HG02623 (cell line): ENCODE results near the gene IL17RB.

Experiments used
- ATAC-seq: cut with Tn5 transposase; IDR thresholded peaks from one replicate; pipeline ENCODE4 v1.9.1; 2021; ENCODE audit warnings: moderate library complexity; ENCODE audit not compliant: unreplicated experiment

The IL17RB gene

DNA sequence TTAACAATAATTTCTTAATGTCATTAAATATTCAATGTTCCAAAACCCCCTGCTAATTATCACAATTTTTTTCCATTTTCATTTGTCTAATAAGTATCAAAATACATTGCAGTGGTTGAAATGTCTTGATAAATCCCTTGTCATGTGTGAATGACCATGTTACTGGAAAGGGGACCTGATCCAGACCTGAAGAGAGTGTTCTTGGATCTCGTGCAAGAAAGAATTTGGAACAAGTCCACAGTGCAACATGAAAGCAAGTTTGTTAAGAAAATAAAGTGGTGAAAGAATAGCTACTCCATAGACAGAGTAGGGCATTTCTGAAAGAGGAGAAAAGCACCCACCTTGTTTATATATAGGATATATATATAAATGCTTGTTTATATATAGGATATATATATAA, 55.7 kb downstream of the IL17RB start:
- ATAC-seq: no peak

DNA sequence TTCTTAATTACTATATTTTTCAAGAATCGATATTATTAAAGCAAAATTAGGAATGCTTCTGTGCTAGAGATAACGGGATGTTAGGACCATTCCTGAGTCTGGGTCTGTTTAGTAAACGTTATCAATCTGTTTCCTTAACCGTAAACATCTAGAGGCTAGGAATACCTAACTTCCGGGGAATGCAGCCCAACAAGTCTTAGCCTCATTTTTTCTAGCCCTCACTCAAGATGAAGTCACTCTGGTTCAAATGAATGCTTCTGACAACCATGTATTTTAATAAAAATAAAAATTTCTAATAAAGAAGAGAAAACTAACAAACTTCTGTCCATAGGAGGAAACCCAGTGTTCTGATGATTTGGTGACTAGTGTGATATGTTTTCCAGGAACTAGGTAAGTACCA, 56.3 kb downstream of the IL17RB start:
- no peak for ATAC-seq

DNA sequence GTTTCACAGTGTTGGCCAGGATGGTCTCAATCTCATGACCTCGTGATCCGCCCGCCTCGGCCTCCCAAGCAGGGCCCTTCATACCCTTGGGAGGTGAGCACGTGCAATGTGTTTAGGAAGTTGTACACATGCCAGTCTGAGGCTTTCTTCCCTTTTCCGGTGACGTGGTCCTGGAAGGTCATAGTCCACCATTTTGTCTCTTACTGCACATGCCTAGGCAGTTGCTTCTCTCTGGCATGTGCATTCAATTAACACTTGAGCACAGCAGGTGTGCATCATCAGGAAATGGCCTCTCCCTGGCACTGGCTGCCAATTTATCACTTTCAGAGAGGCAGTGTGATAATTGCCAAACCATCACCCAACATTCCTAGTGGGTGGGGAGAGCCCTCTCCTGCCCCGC, 67.0 kb downstream of the IL17RB start:
- ATAC-seq: no peak
